ENCODE measurements around the gene ADAMTSL2. TPM values are rescaled to one million over a fixed set of nuclear protein-coding genes. Genes with fewer than 3 reads are reported as not detected.

The ADAMTSL2 gene
- total RNA-seq, result 2.0 TPM

DNA sequence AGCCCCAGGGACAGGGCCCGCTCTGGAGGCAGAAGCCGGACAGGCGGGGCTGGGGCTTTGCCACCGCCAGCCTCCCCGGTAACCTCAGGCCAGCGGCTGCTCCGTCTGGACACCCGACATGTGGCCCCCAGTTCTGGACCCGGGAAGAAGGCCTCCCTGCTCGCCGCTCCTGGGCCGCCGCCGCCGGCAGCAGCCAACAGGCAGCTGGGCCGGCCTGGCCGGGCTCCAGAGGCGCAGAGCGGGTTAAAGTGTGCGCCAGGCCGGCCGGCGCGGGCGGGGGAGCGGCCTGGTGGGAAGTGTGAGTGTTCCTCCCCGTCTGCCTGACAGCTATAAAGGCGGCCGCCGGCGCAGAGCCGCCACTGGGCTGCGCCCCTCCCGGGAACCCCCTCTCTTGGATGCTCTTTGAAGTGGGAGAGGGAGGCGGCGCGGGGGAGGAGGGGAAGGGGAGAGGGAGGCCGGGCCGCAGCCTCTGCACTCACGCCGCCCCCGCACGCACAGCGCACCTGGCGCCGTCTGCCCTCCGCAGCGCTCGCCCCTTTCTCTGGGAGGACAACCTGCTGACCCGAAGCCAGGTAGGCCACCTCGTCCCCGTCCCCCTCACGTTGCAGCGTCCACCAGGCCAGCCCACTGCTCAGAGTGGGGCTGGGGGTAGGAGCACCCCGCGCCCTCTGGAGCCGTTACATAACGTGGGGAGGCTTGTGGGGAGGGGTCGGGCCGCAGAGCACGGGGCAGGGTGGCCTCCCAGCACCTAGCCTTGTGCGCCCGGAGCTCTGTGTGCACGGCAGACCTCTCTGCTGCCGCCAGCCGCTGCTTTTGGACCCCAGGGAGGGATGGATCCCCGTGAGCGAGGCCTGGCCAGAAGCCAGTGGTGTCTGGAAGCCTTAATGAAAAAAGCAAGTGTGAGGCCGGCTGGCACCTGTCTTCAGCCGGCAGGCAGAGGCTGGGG is at the start of gene ADAMTSL2:
Gene ADAMTSL2 (plus strand): TSS at position 359 of the 946 bp plus-strand sequence. CDS start 2,009 bp downstream, outside the sequence.
- intact Hi-C loops (cut with DNase I), result loop anchor here (10.0 kb wide), 1 partner anchor 180 kb away; no protein-coding TSS in a partner anchor
- Histone ChIP-seq H3K27ac (peak within 1 kb of the TSS; percentile 13), H3K4me1 (peaks cover 37% of the 10 kb centered on the region), H3K9me3 (no peaks in the 10 kb centered on the region), H3K4me3 (peak within 1 kb of the TSS; percentile 33 to 47), H3K36me3 (no peaks in the 10 kb centered on the region), H3K27me3 (no peaks in the 10 kb centered on the region)
- TF ChIP-seq POLR2A (IDR thresholded peaks at IDR 0.05) (no peak), CTCF (IDR thresholded peaks at IDR 0.05) (no peak), POLR2AphosphoS5 (IDR thresholded peaks at IDR 0.05; ENCODE audit: insufficient read depth in 1 of 2, low read depth in 1 of 2) (no peak)
- DNase-seq (ENCODE audit: extremely low spot score in 2 of 2), result no peak

DNA sequence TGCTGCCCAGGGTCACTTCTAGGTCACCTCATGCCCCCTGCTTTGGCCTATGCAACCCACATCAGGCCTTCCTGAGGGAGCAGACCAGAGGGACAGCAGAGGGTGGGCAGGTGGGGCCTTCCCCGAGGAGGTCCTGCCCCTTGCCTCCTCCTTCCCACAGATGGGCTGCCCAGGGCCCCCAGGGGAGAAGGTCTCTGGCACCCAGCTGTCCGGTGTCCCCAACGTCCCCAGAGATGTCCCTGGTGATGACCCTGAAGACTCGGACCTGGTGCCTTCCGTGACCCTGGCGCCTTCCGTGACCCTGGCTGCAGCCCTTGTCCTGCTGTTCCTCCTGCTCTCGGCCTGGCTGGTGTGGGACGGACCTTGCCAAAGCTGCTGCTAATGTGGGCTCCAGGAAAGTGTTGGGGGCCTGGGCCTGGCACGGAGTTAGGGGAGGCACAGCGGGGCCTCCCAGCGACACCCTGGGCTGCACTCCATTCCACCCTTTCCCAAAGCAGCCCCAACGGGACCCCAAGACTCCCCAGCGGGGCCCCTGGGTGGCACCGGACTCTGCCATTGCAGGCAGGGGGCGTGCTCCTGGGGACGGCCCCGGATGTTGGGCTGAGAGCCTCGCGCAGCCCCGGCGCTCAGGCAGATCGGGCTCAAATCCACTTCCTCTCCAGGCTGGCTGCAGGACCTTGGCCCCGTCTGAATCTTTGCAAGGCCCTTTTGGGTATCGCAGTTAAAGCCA is 48.8 kb upstream of the ADAMTSL2 start:
- Histone ChIP-seq H3K27me3 (no peaks in the 10 kb centered on the region), H3K4me1 (no peaks in the 10 kb centered on the region), H3K27ac (no peak overlapping the region), H3K4me3 (no peak overlapping the region), H3K9me3 (no peaks in the 10 kb centered on the region), H3K36me3 (no peaks in the 10 kb centered on the region)
- no peak for DNase-seq (ENCODE audit: extremely low spot score in 2 of 2)
- TF ChIP-seq POLR2AphosphoS5 (IDR thresholded peaks at IDR 0.05; ENCODE audit: insufficient read depth in 1 of 2, low read depth in 1 of 2) (no peak), POLR2A (IDR thresholded peaks at IDR 0.05) (no peak), CTCF (IDR thresholded peaks at IDR 0.05) (no peak)
- intact Hi-C loops (cut with DNase I), result loop anchor here (1.0 to 2.0 kb wide), 2 partner anchors 74 to 297 kb away; no protein-coding TSS in a partner anchor

- Histone ChIP-seq H3K27ac (no peak overlapping the region), H3K4me3 (no peak overlapping the region), H3K4me1 (peaks cover 9% of the 10 kb centered on the region), H3K27me3 (no peaks in the 10 kb centered on the region), H3K36me3 (no peaks in the 10 kb centered on the region), H3K9me3 (no peaks in the 10 kb centered on the region)
- TF ChIP-seq POLR2AphosphoS5 (IDR thresholded peaks at IDR 0.05; ENCODE audit: insufficient read depth in 1 of 2, low read depth in 1 of 2) (no peak), CTCF (IDR thresholded peaks at IDR 0.05) (no peak), POLR2A (IDR thresholded peaks at IDR 0.05) (no peak)
- intact Hi-C loops (cut with DNase I), result loop anchor here (2.0 kb wide), 1 partner anchor 299 kb away; no protein-coding TSS in a partner anchor
- DNase-seq (ENCODE audit: extremely low spot score in 2 of 2), result no peak
Measured at GRCh38 chr9:133487331-133487725, 47.2 kb upstream of the ADAMTSL2 start.

- intact Hi-C loops (cut with DNase I), result no loop called here
- H3K36me3 ChIP-seq, result no peaks in the 10 kb centered on the region
- no peak for DNase-seq (ENCODE audit: extremely low spot score in 2 of 2)
- no peaks in the 10 kb centered on the region for H3K9me3 ChIP-seq
- TF ChIP-seq POLR2A (IDR thresholded peaks at IDR 0.05) (no peak), POLR2AphosphoS5 (IDR thresholded peaks at IDR 0.05; ENCODE audit: insufficient read depth in 1 of 2, low read depth in 1 of 2) (no peak), CTCF (IDR thresholded peaks at IDR 0.05) (no peak)
- peaks cover 11% of the 10 kb centered on the region for H3K4me1 ChIP-seq
- no peak overlapping the region for H3K27ac ChIP-seq
- no peaks in the 10 kb centered on the region for H3K27me3 ChIP-seq
- no peak overlapping the region for H3K4me3 ChIP-seq
Measured at GRCh38 chr9:133488686-133489252, 45.7 kb upstream of the ADAMTSL2 start.

All from vagina (tissue), 2 donors.